GM12878 (cell line): Measurements from ENCODE around the gene SMARCC2. TPM values are rescaled to one million over a fixed set of nuclear protein-coding genes. Genes with fewer than 3 reads are reported as not detected.

ENCODE experiments used
- CBFB ChIP-seq: IDR thresholded peaks from 2 replicates; pipeline ENCODE4 v1.6.1; 2016; ENCODE audit warnings: antibody characterized with exemption, low read depth
- CHD2 ChIP-seq: IDR thresholded peaks from 2 replicates; pipeline ENCODE4 v1.6.1; 2011; ENCODE audit warnings: low read depth, low read length, improper control_type of control experiment, borderline replicate concordance
- ETV6 ChIP-seq, 2 experiments: fragments of 450-650 bp in 1 of 2; IDR thresholded peaks in 1 of 2; conservative IDR thresholded peaks in 1 of 2; 2 replicates each; pipeline ENCODE4 v1.6.1; 2014; ENCODE audit warnings: antibody characterized with exemption in 1 of 2, borderline replicate concordance in 1 of 2, low read depth in 1 of 2, mild to moderate bottlenecking in 1 of 2, moderate library complexity in 1 of 2
- GABPA ChIP-seq: IDR thresholded peaks from 2 replicates; pipeline ENCODE4 v1.6.1; 2014; ENCODE audit warnings: antibody characterized with exemption, low read depth, mild to moderate bottlenecking, inconsistent platforms
- GATAD2B ChIP-seq: fragments of 450-650 bp; conservative IDR thresholded peaks from 2 replicates; pipeline ENCODE4 v1.6.1; 2017; ENCODE audit warnings: low read depth, mild to moderate bottlenecking, moderate library complexity
- HDAC6 ChIP-seq: fragments of 200-600 bp; sonication (generic); IDR thresholded peaks from one replicate; pipeline ENCODE4 v1.8.0; 2017; ENCODE audit warnings: antibody characterized with exemption; ENCODE audit not compliant: unreplicated experiment
- LARP7 ChIP-seq: fragments of 450-650 bp; IDR thresholded peaks from 2 replicates; pipeline ENCODE4 v1.6.1; 2017; ENCODE audit warnings: mild to moderate bottlenecking
- MAX ChIP-seq: IDR thresholded peaks from 2 replicates; pipeline ENCODE4 v1.6.1; 2012; ENCODE audit warnings: low read depth, low read length, improper control_type of control experiment
- MYC ChIP-seq: IDR thresholded peaks from 2 replicates; pipeline ENCODE4 v1.6.1; 2011; ENCODE audit warnings: mild to moderate bottlenecking, low read length, moderate library complexity, inconsistent platforms; ENCODE audit not compliant: insufficient read depth, insufficient replicate concordance, insufficient read length, severe bottlenecking
- RAD51 ChIP-seq: fragments of 450-650 bp; IDR thresholded peaks from 2 replicates; pipeline ENCODE4 v1.6.1; 2016; ENCODE audit warnings: moderate library complexity, mild to moderate bottlenecking, inconsistent platforms
- RBBP5 ChIP-seq: fragments of 200-600 bp; sonication (generic); conservative IDR thresholded peaks from 2 replicates; pipeline ENCODE4 v1.6.1; 2016
- RCOR1 ChIP-seq: conservative IDR thresholded peaks from 2 replicates; pipeline ENCODE4 v1.6.1; 2012; ENCODE audit warnings: low read depth, low read length, improper control_type of control experiment
- SUPT20H ChIP-seq: IDR thresholded peaks from 2 replicates; pipeline ENCODE4 v1.6.1; 2011; ENCODE audit warnings: low read depth, mild to moderate bottlenecking, low read length, moderate library complexity, borderline replicate concordance; ENCODE audit not compliant: control insufficient read depth
- ZBTB11 ChIP-seq: fragments of 450-650 bp; formaldehyde crosslinking; IDR thresholded peaks from 2 replicates; pipeline ENCODE4 v1.5.0; 2022; ENCODE audit warnings: mild to moderate bottlenecking, missing genetic modification characterization
- ZBTB40 ChIP-seq: fragments of 450-650 bp; IDR thresholded peaks from 2 replicates; pipeline ENCODE4 v1.6.1; 2016; ENCODE audit warnings: mild to moderate bottlenecking, moderate library complexity, borderline replicate concordance
- ZNF687 ChIP-seq: fragments of 450-650 bp; IDR thresholded peaks from 2 replicates; pipeline ENCODE4 v1.6.1; 2017; ENCODE audit warnings: mild to moderate bottlenecking, moderate library complexity
- polyA plus RNA-seq, 11 experiments: library from polyadenylated mRNA; depleted of rRNA in 4 of 11; unstranded in 6 of 11; stranded (reverse) in 5 of 11; fragments of >200 nt; fragmentation: Nextera tagmentation in 4 of 11; fragmentation: Illumina TruSeq in 1 of 11; extraction: Ambion mirVana in 4 of 11; extraction: Trizol in 1 of 11; gene quantifications; 1 replicate in 1 of 11; 2 replicates in 10 of 11; pipeline versions ENCODE4 v1.2.1 to v1.2.3, GENCODE V29; 2011 to 2016; ENCODE audit warnings: inconsistent platforms in 2 of 11, missing spikeins in 2 of 11, low read depth in 1 of 11
- total RNA-seq, 4 experiments: library from RNA; depleted of rRNA in 3 of 4; stranded (reverse); fragments of >200 nt in 3 of 4; fragmentation: Illumina TruSeq in 1 of 4; extraction: Trizol in 1 of 4; gene quantifications; 2 replicates each; pipeline versions ENCODE4 v1.2.1 to v1.2.3, GENCODE V29; 2013 to 2021

Gene SMARCC2
- total and polyA plus RNA-seq, 10 of the 15 experiments (the other 5 are each of a cell fraction or from before 2014, with no cell fraction given), result 13.6 to 71.2 (median 42.3) TPM

GRCh38 chr12:56116267-56117081 lies 72.8 kb downstream of the SMARCC2 start, which contains the start of gene RPL41 (continued):
- TF ChIP-seq ZNF687 (peak; percentile 96), ETV6 (conservative IDR thresholded peaks at IDR 0.05 in 1 of 2, IDR thresholded peaks at IDR 0.05 in 1 of 2; ENCODE audit: borderline replicate concordance in 1 of 2, low read depth in 1 of 2) (no peak), ZBTB40 (peak; percentile 94), MAX (0 out of 2 replicates have a peak, but pooled peaks have one; percentile 51), GABPA (peak; percentile 90), CHD2 (peak; percentile 37; the same call in 1 of the 2 replicates), SUPT20H (no peak), LARP7 (peak; percentile 93), CBFB (peak; percentile 99), RBBP5 (peak; percentile 83), RAD51 (peak; percentile 7; the same call in 1 of the 2 replicates), HDAC6 (peak; percentile 92), MYC (peak; percentile 98), RCOR1 (no peak), ZBTB11 (CRISPR knock-in tag) (0 out of 2 replicates have a peak, but pooled peaks have one; percentile 45), GATAD2B (peak; percentile 50; the same call in 1 of the 2 replicates)
